ENCODE data around the gene PTPN13.

Gene PTPN13

GRCh38 chr4:86615501-86615900 lies 21.4 kb downstream of the PTPN13 start:
- no peak for TF ChIP-seq CTCF (IDR thresholded peaks at IDR 0.05; ENCODE audit: extremely low read depth, insufficient read depth, missing control alignments)
- in situ Hi-C loops (cut with MboI; ENCODE audit: low pct_unique_long_range_greater_than_20kb, low sequenced_read_pairs, unreplicated experiment) = no loop called here
- DNase-seq (ENCODE audit: low spot score) = no peak

- no peak for TF ChIP-seq CTCF (IDR thresholded peaks at IDR 0.05; ENCODE audit: extremely low read depth, insufficient read depth, missing control alignments)
- in situ Hi-C loops (cut with MboI; ENCODE audit: low pct_unique_long_range_greater_than_20kb, low sequenced_read_pairs, unreplicated experiment) = no loop called here
- no peak for DNase-seq (ENCODE audit: low spot score)
Observed at GRCh38 chr4:86619656-86620055, 25.5 kb downstream of the PTPN13 start.

- no peak for TF ChIP-seq CTCF (IDR thresholded peaks at IDR 0.05; ENCODE audit: extremely low read depth, insufficient read depth, missing control alignments)
- in situ Hi-C loops (cut with MboI; ENCODE audit: low pct_unique_long_range_greater_than_20kb, low sequenced_read_pairs, unreplicated experiment) = no loop called here
- no peak for DNase-seq (ENCODE audit: low spot score)
Observed at GRCh38 chr4:86621435-86621834, 27.3 kb downstream of the PTPN13 start.

- no peak for TF ChIP-seq CTCF (IDR thresholded peaks at IDR 0.05; ENCODE audit: extremely low read depth, insufficient read depth, missing control alignments)
- in situ Hi-C loops (cut with MboI; ENCODE audit: low pct_unique_long_range_greater_than_20kb, low sequenced_read_pairs, unreplicated experiment) = no loop called here
- no peak for DNase-seq (ENCODE audit: low spot score)
Observed at GRCh38 chr4:86626066-86626465, 32.0 kb downstream of the PTPN13 start.

GRCh38 chr4:86627462-86628135 lies 33.5 kb downstream of the PTPN13 start:
- no peak for TF ChIP-seq CTCF (IDR thresholded peaks at IDR 0.05; ENCODE audit: extremely low read depth, insufficient read depth, missing control alignments)
- in situ Hi-C loops (cut with MboI; ENCODE audit: low pct_unique_long_range_greater_than_20kb, low sequenced_read_pairs, unreplicated experiment) = no loop called here
- no peak for DNase-seq (ENCODE audit: low spot score)

- in situ Hi-C loops (cut with MboI; ENCODE audit: low pct_unique_long_range_greater_than_20kb, low sequenced_read_pairs, unreplicated experiment) = no loop called here
- TF ChIP-seq CTCF (IDR thresholded peaks at IDR 0.05; ENCODE audit: extremely low read depth, insufficient read depth, missing control alignments) = no peak
- no peak for DNase-seq (ENCODE audit: low spot score)
Observed at GRCh38 chr4:86630629-86631028, 36.5 kb downstream of the PTPN13 start.
